HepG2 (cell line): ENCODE results near the gene UGT1A4. TPM values are rescaled to one million over a fixed set of nuclear protein-coding genes. Genes with fewer than 3 reads are reported as not detected.
A peak's percentile ranks its signal among the peaks of the same experiment; 100 is the strongest.

Experiments used
- AFF4 ChIP-seq: sonication (generic); formaldehyde crosslinking; IDR thresholded peaks from 2 replicates; pipeline ENCODE4 v1.4.0; 2020; ENCODE audit warnings: missing genetic modification reagents
- CREM ChIP-seq, 2 experiments: sonication (generic) in 1 of 2; formaldehyde crosslinking in 1 of 2; IDR thresholded peaks; 2 replicates each; pipeline versions ENCODE4 v1.4.0 to v1.6.1; 2016 to 2020; ENCODE audit warnings: antibody characterized with exemption in 1 of 2, mild to moderate bottlenecking in 1 of 2, missing genetic modification reagents in 1 of 2
- FLYWCH1 ChIP-seq: sonication (generic); formaldehyde crosslinking; IDR thresholded peaks from 2 replicates; pipeline ENCODE4 v1.8.1; 2023; ENCODE audit warnings: mild to moderate bottlenecking, missing genetic modification reagents
- HINFP ChIP-seq: sonication (generic); formaldehyde crosslinking; IDR thresholded peaks from 2 replicates; pipeline ENCODE4 v1.4.0; 2020; ENCODE audit warnings: low read depth, mild to moderate bottlenecking, missing genetic modification reagents
- HMGXB3 ChIP-seq: sonication (generic); formaldehyde crosslinking; IDR thresholded peaks from 2 replicates; pipeline ENCODE4 v1.4.0; 2020; ENCODE audit warnings: missing genetic modification reagents, borderline replicate concordance
- HNRNPK ChIP-seq: fragments of 200-400 bp; formaldehyde crosslinking; IDR thresholded peaks from 2 replicates; pipeline ENCODE4 v1.6.1; 2018; ENCODE audit warnings: low read length, low read depth, moderate library complexity, mild to moderate bottlenecking; ENCODE audit not compliant: poor library complexity, severe bottlenecking
- MLLT10 ChIP-seq: sonication (generic); formaldehyde crosslinking; IDR thresholded peaks from 2 replicates; pipeline ENCODE4 v1.4.0; 2020; ENCODE audit warnings: missing genetic modification reagents
- NFYC ChIP-seq: IDR thresholded peaks from 2 replicates; pipeline ENCODE4 v1.6.1; 2016; ENCODE audit warnings: missing genetic modification reagents, missing compliant biosample characterization
- PATZ1 ChIP-seq: sonication (generic); formaldehyde crosslinking; IDR thresholded peaks from 2 replicates; pipeline ENCODE4 v1.4.0; 2020; ENCODE audit warnings: missing genetic modification reagents
- RXRA ChIP-seq: sonication (generic); formaldehyde crosslinking; IDR thresholded peaks from 2 replicates; pipeline ENCODE4 v1.5.1; 2020; ENCODE audit warnings: missing genetic modification reagents
- SIN3B ChIP-seq: fragments of 150-350 bp; IDR thresholded peaks from 2 replicates; pipeline ENCODE4 v1.6.1; 2014; ENCODE audit warnings: low read length
- ZNF251 ChIP-seq: sonication (generic); formaldehyde crosslinking; IDR thresholded peaks from 2 replicates; pipeline ENCODE4 v1.9.0; 2021; ENCODE audit warnings: mild to moderate bottlenecking, missing genetic modification reagents
- ZNF382 ChIP-seq: sonication (generic); formaldehyde crosslinking; IDR thresholded peaks from 2 replicates; pipeline ENCODE4 v1.5.0; 2020; ENCODE audit warnings: missing genetic modification reagents, mild to moderate bottlenecking, borderline replicate concordance
- ZNF557 ChIP-seq: sonication (generic); formaldehyde crosslinking; IDR thresholded peaks from 2 replicates; pipeline ENCODE4 v1.4.0; 2020; ENCODE audit warnings: missing genetic modification reagents
- ZNF709 ChIP-seq: sonication (generic); formaldehyde crosslinking; IDR thresholded peaks from 2 replicates; pipeline ENCODE4 v1.5.0; 2020; ENCODE audit warnings: mild to moderate bottlenecking, missing genetic modification reagents
- polyA plus RNA-seq, 8 experiments: library from polyadenylated mRNA; depleted of rRNA in 3 of 8; stranded (reverse) in 7 of 8; unstranded in 1 of 8; fragments of >200 nt; fragmentation: Illumina TruSeq in 4 of 8; extraction: Trizol in 4 of 8; gene quantifications; 2 replicates each; pipeline versions ENCODE4 v1.2.1 to v1.2.3, GENCODE V29; 2011 to 2016; ENCODE audit warnings: low read depth in 4 of 8, missing spikeins in 1 of 8, mixed read lengths in 1 of 8; ENCODE audit not compliant: insufficient read depth in 1 of 8
- total RNA-seq, 5 experiments: library from RNA; depleted of rRNA; stranded (reverse); fragments of >200 nt; fragmentation: Illumina TruSeq; extraction: Trizol; gene quantifications; 2 replicates each; pipeline ENCODE4 v1.2.3, GENCODE V29; 2016; ENCODE audit warnings: low read depth in 1 of 5

The UGT1A4 gene
- total and polyA plus RNA-seq, 2 of the 13 experiments (the other 11 are each of a cell fraction or from before 2014, with no cell fraction given) = not detected

GRCh38 chr2:233745073-233745755 lies 26.7 kb downstream of the UGT1A4 start (continued):
- no peak for TF ChIP-seq HNRNPK
- no peak for TF ChIP-seq ZNF557 (CRISPR knock-in tag)
- peak; percentile 58; the same call in 1 of the 2 replicates for TF ChIP-seq NFYC (CRISPR knock-in tag)
- TF ChIP-seq ZNF382 (CRISPR knock-in tag) = no peak
- peak; percentile 98; the same call in 1 of the 2 replicates for TF ChIP-seq RXRA (CRISPR knock-in tag)
- TF ChIP-seq ZNF251 (CRISPR knock-in tag) = no peak
- TF ChIP-seq AFF4 (CRISPR knock-in tag) = no peak
- no peak for TF ChIP-seq MLLT10 (CRISPR knock-in tag)
- peak; percentile 71; the same call in 1 of the 2 replicates for TF ChIP-seq PATZ1 (CRISPR knock-in tag)
- no peak for TF ChIP-seq FLYWCH1 (CRISPR knock-in tag)
- TF ChIP-seq SIN3B = no peak
- peak; percentile 41; the same call in 1 of the 2 replicates for TF ChIP-seq HMGXB3 (CRISPR knock-in tag)
- TF ChIP-seq ZNF709 (CRISPR knock-in tag) = peak; percentile 65; the same call in 1 of the 2 replicates
- no peak for TF ChIP-seq HINFP (CRISPR knock-in tag)
- TF ChIP-seq CREM (IDR thresholded peaks at IDR 0.05) = peak; percentile 98
- TF ChIP-seq CREM (CRISPR knock-in tag; IDR thresholded peaks at IDR 0.05) = no peak
